HepG2 (cell line): ENCODE results near the gene BHLHA9. TPM values are rescaled to one million over a fixed set of nuclear protein-coding genes. Genes with fewer than 3 reads are reported as not detected.
A peak's percentile ranks its signal among the peaks of the same experiment; 100 is the strongest.

ENCODE experiments used
- ATAC-seq: fragments of 200-7000 bp; cut with Tn5 transposase; 3 replicates; pipeline ENCODE4 v1.9.1; 2020; ENCODE audit warnings: mild to moderate bottlenecking, moderate library complexity
- BruUV-seq: library from RNA; stranded (reverse); fragments of 400-500 nt; replicated peaks from 2 replicates; lab custom pipeline; 2021; lab: Mats Ljungman, UMichigan
- CTCF ChIA-PET: fragments of 300-600 bp; formaldehyde crosslinking; extraction: SDS; loops from one replicate; lab custom pipeline; 2021; ENCODE audit warnings: low total read pairs, inconsistent platforms, low intra/inter-chr PET ratio; lab: Yijun Ruan, JAX
- POLR2A ChIA-PET: fragments of 350-600 bp; sonication (Branson Sonifier 250); formaldehyde crosslinking; loops from one replicate; lab custom pipeline; 2020; ENCODE audit warnings: antibody characterized with exemption, inconsistent platforms; lab: Yijun Ruan, JAX
- DNase-seq: peaks from one replicate; pipeline ENCODE4 v3.0.0-alpha.2; 2015; ENCODE audit warnings: low spot score
- FAIRE-seq: peaks from 3 replicates; lab custom pipeline; 2011; peaks lifted over from hg19 to GRCh38; lab: Jason Lieb, UNC
- H2AFZ ChIP-seq: one replicate; pipeline ENCODE4 v1.6.1; 2011; ENCODE audit warnings: low read length, inconsistent platforms
- H3K27ac ChIP-seq: fragments of 300-600 bp; 3 replicates; pipeline ENCODE4 v1.8.0; 2011; ENCODE audit warnings: mixed run types, mild to moderate bottlenecking, mixed read lengths, low read length, inconsistent platforms; ENCODE audit not compliant: insufficient read depth; ENCODE audit errors: extremely low read length
- H3K27me3 ChIP-seq, 2 experiments: fragments of 200-600 bp in 1 of 2; 2 replicates in 1 of 2; 3 replicates in 1 of 2; pipeline versions ENCODE4 v1.6.0 to v1.8.0; 2011; ENCODE audit warnings: low read length in 2 of 2, mild to moderate bottlenecking in 2 of 2, moderate library complexity in 2 of 2, inconsistent platforms in 1 of 2; ENCODE audit not compliant: insufficient read depth in 2 of 2, control insufficient read depth in 1 of 2
- H3K36me3 ChIP-seq, 2 experiments: fragments of 200-600 bp in 1 of 2; replicated peaks in 1 of 2; 2 replicates in 1 of 2; 3 replicates in 1 of 2; pipeline versions ENCODE4 v1.5.1 to v1.8.0; 2011; ENCODE audit warnings: low read length in 2 of 2, inconsistent platforms in 1 of 2; ENCODE audit not compliant: insufficient read depth in 2 of 2, control insufficient read depth in 1 of 2
- H3K4me1 ChIP-seq: 2 replicates; pipeline ENCODE4 v1.5.1; 2012; ENCODE audit warnings: low read length, inconsistent platforms; ENCODE audit not compliant: insufficient read depth
- H3K4me2 ChIP-seq: 2 replicates; pipeline ENCODE4 v1.6.0; 2011; ENCODE audit warnings: low read depth, low read length, inconsistent platforms
- H3K4me3 ChIP-seq, 3 experiments: fragments of 200-600 bp in 1 of 3; sonication (generic), shearing (Covaris generic) in 1 of 3; replicated peaks in 1 of 3; 2 replicates each; pipeline ENCODE4 v1.5.1; 2011 to 2016; ENCODE audit warnings: low read length in 3 of 3, inconsistent platforms in 2 of 3, low read depth in 2 of 3, mild to moderate bottlenecking in 2 of 3, control low read depth in 1 of 3, mixed read lengths in 1 of 3; ENCODE audit not compliant: insufficient read depth in 1 of 3
- H3K79me2 ChIP-seq: one replicate; pipeline ENCODE4 v1.6.1; 2011; ENCODE audit warnings: low read length, inconsistent platforms; ENCODE audit not compliant: insufficient read depth
- H3K9ac ChIP-seq: 2 replicates; pipeline ENCODE4 v1.6.0; 2011; ENCODE audit warnings: mild to moderate bottlenecking, low read depth, low read length, inconsistent platforms; ENCODE audit not compliant: insufficient read depth
- H3K9me3 ChIP-seq: 2 replicates; pipeline ENCODE4 v1.5.1; 2012; ENCODE audit warnings: mild to moderate bottlenecking, low read length
- H4K20me1 ChIP-seq: 2 replicates; pipeline ENCODE4 v1.6.0; 2011; ENCODE audit warnings: inconsistent platforms, mild to moderate bottlenecking, low read length, moderate library complexity; ENCODE audit not compliant: insufficient read depth
- CHD2 ChIP-seq: IDR thresholded peaks from 2 replicates; pipeline ENCODE4 v1.6.1; 2011; ENCODE audit warnings: low read depth, low read length, improper control_type of control experiment
- IRF1 ChIP-seq: sonication (generic); formaldehyde crosslinking; IDR thresholded peaks from 2 replicates; pipeline ENCODE4 v1.4.0; 2020; ENCODE audit warnings: low read depth, mild to moderate bottlenecking, missing genetic modification reagents
- KDM5A ChIP-seq: fragments of 200-600 bp; sonication (generic); IDR thresholded peaks from 2 replicates; pipeline ENCODE4 v1.7.0; 2018; ENCODE audit warnings: antibody characterized with exemption, mild to moderate bottlenecking, low read length, borderline replicate concordance
- NRL ChIP-seq: sonication (generic); formaldehyde crosslinking; IDR thresholded peaks from 2 replicates; pipeline ENCODE4 v1.5.0; 2020; ENCODE audit warnings: missing genetic modification reagents, mild to moderate bottlenecking, moderate library complexity, borderline replicate concordance
- RAD51 ChIP-seq: fragments of 450-650 bp; IDR thresholded peaks from 2 replicates; pipeline ENCODE4 v1.6.1; 2016; ENCODE audit warnings: borderline replicate concordance
- TBL1XR1 ChIP-seq: fragments of 150-350 bp; IDR thresholded peaks from 2 replicates; pipeline ENCODE4 v1.6.1; 2014; ENCODE audit warnings: borderline replicate concordance, low read length; ENCODE audit not compliant: partially characterized antibody
- ZNF282 ChIP-seq: fragments of 450-650 bp; IDR thresholded peaks from 2 replicates; pipeline ENCODE4 v1.6.1; 2018; ENCODE audit not compliant: partially characterized antibody
- WGBS: methylation state at CpG from one replicate; pipeline ENCODE4 v1.1.6; 2017; ENCODE audit warnings: low lambda C conversion rate; 5-methylcytosine and 5-hydroxymethylcytosine counted together
- in situ Hi-C: cut with HindIII; loops from 2 replicates; pipeline ENCODE4 v1.10.0; 2017; ENCODE audit warnings: low pct_unique_long_range_greater_than_20kb; ENCODE audit not compliant: extremely low pct_ligation_motif_present
- intact Hi-C: fragments of 100-400 bp; cut with micrococcal nuclease; formaldehyde crosslinking; loops from one replicate; pipeline ENCODE4 v1.10.0; 2022; ENCODE audit not compliant: unreplicated experiment
- polyA plus RNA-seq, 8 experiments: library from polyadenylated mRNA; depleted of rRNA in 3 of 8; stranded (reverse) in 7 of 8; unstranded in 1 of 8; fragments of >200 nt; fragmentation: Illumina TruSeq in 4 of 8; extraction: Trizol in 4 of 8; gene quantifications; 2 replicates each; pipeline versions ENCODE4 v1.2.1 to v1.2.3, GENCODE V29; 2011 to 2016; ENCODE audit warnings: low read depth in 4 of 8, missing spikeins in 1 of 8, mixed read lengths in 1 of 8; ENCODE audit not compliant: insufficient read depth in 1 of 8
- total RNA-seq, 5 experiments: library from RNA; depleted of rRNA; stranded (reverse); fragments of >200 nt; fragmentation: Illumina TruSeq; extraction: Trizol; gene quantifications; 2 replicates each; pipeline ENCODE4 v1.2.3, GENCODE V29; 2016; ENCODE audit warnings: low read depth in 1 of 5

BHLHA9 gene
- total and polyA plus RNA-seq, 2 of the 13 experiments (the other 11 are each of a cell fraction or from before 2014, with no cell fraction given) = not detected

DNA sequence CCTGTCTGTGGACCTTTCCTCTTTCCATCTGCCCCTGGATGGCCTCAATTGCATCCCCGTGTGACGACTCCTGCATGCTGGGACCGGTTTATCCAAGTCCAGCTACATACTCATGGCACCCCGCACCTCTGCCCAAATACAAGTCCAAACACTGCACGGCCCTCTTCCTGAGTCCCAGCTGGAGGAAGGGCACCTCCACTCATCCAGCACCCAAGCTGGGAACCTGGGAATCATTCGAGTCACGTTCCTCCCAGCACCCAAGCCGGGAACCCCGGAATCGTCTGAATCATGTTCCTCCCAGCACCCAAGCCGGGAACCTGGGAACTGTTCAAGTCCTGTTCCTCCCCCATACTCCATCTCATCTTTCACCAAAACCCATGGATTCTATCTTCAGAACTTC lies 19.5 kb downstream of the BHLHA9 start:
- Histone ChIP-seq H3K9ac (no peak overlapping the region), H3K36me3 (no peaks in the 10 kb centered on the region)
- no peak for TF ChIP-seq IRF1 (CRISPR knock-in tag)
- no peak for TF ChIP-seq ZNF282
- no peak for TF ChIP-seq KDM5A
- TF ChIP-seq TBL1XR1 = no peak
- TF ChIP-seq, all 625 proteins: peak for 0
- H3K4me3 ChIP-seq = no peak overlapping the region
- no peak overlapping the region for H3K27ac ChIP-seq
- H2AFZ ChIP-seq = no peak overlapping the region
- CTCF ChIA-PET = no interaction called here
- 39% methylated on average over 11 of the region's 11 CpGs for WGBS
- FAIRE-seq (no peak), ATAC-seq (no peak), DNase-seq (no peak)
- no peaks in the 10 kb centered on the region for H3K79me2 ChIP-seq
- no peaks in the 10 kb centered on the region for H3K4me1 ChIP-seq
- no peak overlapping the region for H3K4me2 ChIP-seq
- H4K20me1 ChIP-seq = no peaks in the 10 kb centered on the region
- intact Hi-C loops (no loop called here), in situ Hi-C loops (no loop called here)
- POLR2A ChIA-PET = no interaction called here
- H3K27me3 ChIP-seq = peaks cover 1 to 20% of the 10 kb centered on the region in 2 experiments; a peak in 3 of 5 replicates
- H3K9me3 ChIP-seq = no peaks in the 10 kb centered on the region
- BruUV-seq = no TSS peak

DNA sequence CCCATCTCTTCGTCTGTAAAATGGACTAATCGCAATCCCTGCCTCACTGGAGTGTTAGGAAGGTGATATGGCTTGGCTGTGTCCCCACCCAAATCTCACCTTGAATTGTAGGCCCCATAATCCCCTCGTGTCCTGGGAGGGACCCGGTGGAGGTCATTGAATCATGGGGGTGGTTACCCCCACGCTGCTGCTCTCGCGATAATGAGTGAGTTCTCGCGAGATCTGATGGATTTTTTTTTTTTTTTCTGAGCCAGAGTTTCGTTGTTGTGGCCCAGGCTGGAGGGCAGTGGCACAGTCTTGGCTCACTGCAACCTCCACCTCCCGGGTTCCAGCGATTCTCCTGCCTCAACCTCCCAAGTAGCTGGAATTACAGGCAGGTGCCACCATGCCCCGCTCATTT lies 20.4 kb downstream of the BHLHA9 start:
- DNase-seq (no peak), ATAC-seq (no peak), FAIRE-seq (no peak)
- TF ChIP-seq RAD51 = no peak
- no peak for TF ChIP-seq NRL (CRISPR knock-in tag)
- peak; percentile 74 for TF ChIP-seq CHD2
- Histone ChIP-seq H3K4me3 (no peak overlapping the region), H3K27ac (no peak overlapping the region), H3K9me3 (no peaks in the 10 kb centered on the region), H3K9ac (no peak overlapping the region), H3K27me3 (peaks cover 1 to 30% of the 10 kb centered on the region in 2 experiments; a peak in 4 of 5 replicates), H3K4me2 (no peak overlapping the region), H2AFZ (no peak overlapping the region), H3K36me3 (no peaks in the 10 kb centered on the region), H3K4me1 (no peaks in the 10 kb centered on the region), H4K20me1 (no peaks in the 10 kb centered on the region), H3K79me2 (no peaks in the 10 kb centered on the region)
- BruUV-seq = no TSS peak
- ChIA-PET POLR2A (no interaction called here), CTCF (no interaction called here)
- in situ Hi-C loops (no loop called here), intact Hi-C loops (no loop called here)
- WGBS = 37% methylated on average over 13 of the region's 13 CpGs
